Fibroblast of skin of abdomen (primary cell): ENCODE measurements around the gene CBLB.
"Not testable (repeated sequence)": the region's sequence is repeated elsewhere in the genome, so short reads cannot be mapped to it uniquely, and the experiment has no call there.

Source experiments
- DNase-seq: peaks from one replicate; pipeline ENCODE4 v3.0.0-alpha.2; 2013

CBLB gene

GRCh38 chr3:105815331-105815730 is 53.5 kb downstream of the CBLB start:
- not testable (repeated sequence) for DNase-seq

DNA sequence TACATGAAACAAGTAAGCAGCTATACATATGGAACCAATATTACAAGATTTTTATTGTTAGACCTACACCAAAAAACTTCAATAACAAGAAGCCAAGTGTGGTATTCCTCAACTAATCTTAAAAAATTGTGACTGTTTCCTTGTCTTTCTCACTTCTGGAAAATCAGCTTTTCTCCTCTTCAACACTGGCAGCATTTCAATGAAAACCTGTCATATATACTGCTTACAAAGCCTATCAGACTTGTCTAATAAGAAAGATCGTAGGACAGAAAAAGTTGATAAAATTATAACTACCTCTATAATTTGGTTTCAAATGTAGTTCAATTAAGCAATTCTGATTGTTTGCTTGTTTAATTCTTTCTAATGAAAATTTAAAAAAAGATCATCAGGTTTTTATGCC is 55.1 kb downstream of the CBLB start:
- DNase-seq = no peak

- DNase-seq = peak; percentile 54
Measured at GRCh38 chr3:105812194-105812586, 56.6 kb downstream of the CBLB start.

- DNase-seq = no peak
Measured at GRCh38 chr3:105811518-105812193, 57.2 kb downstream of the CBLB start.

GRCh38 chr3:105809208-105809888 is 59.5 kb downstream of the CBLB start:
- DNase-seq = no peak

- no peak for DNase-seq
Measured at GRCh38 chr3:105807701-105808100, 61.1 kb downstream of the CBLB start.

DNA sequence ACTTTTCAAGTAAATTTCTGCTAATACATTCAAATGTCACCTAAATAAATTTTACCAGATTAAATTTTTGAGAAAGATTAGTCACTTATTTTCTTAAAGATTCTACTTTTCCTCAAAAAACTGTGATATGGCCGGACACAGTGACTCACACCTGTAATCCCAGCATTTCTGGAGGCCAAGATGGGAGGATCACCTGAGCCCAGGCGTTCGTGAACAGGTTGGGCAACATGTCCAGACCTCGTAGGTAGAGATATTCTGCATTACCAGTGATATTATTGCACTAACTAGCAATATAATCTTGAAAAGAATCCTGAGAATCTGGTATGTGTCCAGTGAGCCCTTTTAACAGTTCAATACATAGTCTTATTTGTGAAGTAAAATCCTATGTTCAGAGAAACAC is 61.7 kb downstream of the CBLB start:
- DNase-seq = no peak

GRCh38 chr3:105806359-105806758 is 62.5 kb downstream of the CBLB start:
- DNase-seq = peak; percentile 33

DNA sequence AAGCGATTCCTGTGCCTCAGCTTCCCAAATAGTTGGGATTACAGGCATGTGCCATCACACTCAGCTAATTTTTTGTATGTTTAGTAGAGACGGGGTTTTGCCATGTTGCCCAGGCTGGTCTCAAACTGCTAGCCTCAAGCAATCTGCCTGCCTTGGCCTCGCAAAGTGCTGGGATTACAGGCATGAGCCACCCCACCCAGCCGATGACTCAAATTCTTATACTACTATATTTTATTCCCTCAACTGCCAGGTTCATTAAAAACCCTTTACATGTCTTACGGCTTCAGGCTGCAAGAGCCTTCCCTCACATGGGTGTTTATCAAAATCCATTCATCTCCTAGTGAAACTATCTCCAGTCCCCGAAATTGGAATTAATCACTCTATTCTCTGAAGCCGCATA is 63.4 kb downstream of the CBLB start:
- DNase-seq = no peak

- DNase-seq = peak; percentile 36
Measured at GRCh38 chr3:105802118-105802706, 66.6 kb downstream of the CBLB start.

GRCh38 chr3:105801397-105801796 is 67.4 kb downstream of the CBLB start:
- DNase-seq = no peak

DNA sequence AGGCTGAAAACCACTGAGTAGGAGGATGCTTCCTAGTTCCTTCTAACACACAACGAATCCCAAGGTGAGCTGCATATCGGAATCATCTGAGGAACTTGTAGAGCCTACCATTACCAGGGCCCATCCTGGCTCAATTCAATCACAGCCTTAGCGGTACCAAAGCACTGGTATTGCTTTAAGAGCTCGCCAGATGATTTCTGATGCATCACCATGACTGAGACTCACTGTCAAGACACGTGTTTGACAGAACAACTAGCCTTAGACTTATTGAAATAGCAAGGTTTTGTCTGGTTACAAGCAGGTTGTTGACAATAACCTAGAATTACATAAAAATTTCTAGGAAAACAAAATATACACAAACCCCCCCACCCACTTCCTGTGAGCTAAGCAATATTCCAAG is 68.5 kb downstream of the CBLB start:
- no peak for DNase-seq

DNA sequence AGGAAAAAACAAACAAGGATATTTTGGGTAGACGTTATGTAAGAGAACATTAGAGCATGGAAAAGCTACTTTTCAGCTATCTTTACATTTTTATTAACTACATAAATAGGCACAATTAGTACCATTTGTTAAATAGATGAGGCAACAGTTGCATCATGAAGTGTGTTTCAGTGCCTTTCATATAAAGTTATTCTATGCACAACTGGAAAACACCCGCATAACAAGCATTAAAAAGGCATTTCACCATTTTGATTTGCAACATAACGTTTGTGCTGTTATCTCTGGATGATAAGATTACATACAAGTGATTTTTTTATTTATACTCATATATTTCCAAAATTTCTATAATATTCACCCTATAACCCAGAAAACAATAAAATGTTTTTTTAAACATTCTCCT is 69.5 kb downstream of the CBLB start:
- no peak for DNase-seq

GRCh38 chr3:105798381-105798934 is 70.4 kb downstream of the CBLB start:
- DNase-seq = peak; percentile 29

DNA sequence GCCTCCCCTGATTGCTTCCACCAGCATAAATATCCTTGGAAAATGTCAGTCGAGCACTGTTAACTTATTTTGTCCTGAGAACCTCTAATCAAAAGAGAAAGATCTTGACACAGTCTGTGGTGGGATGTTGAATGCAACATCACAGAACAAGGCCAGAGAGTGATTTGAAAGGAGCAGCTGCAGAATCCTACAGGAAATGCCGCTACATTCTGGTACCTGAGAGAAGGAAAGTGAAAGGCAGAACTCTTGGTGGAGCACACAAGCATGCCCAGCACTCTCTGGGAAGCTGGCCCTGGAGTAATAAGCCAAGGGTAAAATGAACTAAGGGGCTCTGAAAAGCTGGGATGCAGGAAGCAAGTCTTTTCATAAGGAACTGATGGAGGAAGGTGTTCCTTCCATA is 75.8 kb downstream of the CBLB start:
- DNase-seq = peak; percentile 31

- DNase-seq = peak; percentile 92
Measured at GRCh38 chr3:105791919-105792786, 76.7 kb downstream of the CBLB start.

DNA sequence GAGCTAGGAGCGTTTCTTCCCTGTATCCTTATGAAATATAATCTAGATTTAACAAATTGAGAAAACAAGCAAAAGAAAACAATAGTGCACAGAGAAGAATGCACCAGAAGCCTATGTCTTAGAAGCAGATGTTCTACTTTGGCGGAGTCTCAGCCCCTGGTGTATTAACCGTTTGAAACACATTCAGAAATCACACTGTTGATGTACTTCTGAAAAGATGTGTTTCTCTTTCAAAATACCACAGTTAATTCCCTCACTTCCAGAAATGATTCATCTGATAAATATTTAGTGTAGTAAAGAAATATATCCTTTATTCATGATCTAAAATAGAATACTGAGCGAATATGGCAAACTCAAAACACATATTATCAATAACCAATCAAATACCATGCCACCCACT is 77.7 kb downstream of the CBLB start:
- peak; percentile 71 for DNase-seq

DNA sequence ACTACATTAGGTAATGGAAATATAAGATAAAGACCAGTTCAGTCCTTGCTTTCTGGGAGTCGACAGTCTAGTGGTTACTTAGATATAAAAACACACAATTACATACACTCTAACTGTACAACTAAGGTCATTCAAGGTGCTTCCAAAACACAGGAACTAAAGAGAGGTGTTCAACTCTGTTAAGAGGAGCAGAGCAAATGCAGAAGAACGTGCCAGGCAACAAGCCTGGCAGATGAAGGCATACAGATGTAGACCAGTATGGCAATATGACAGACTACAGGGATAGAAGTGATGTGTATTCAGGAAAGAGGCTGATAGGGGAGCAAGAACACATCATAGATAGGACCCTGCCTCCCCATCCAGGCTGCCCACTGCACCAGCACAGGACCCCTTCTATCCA is 78.3 kb downstream of the CBLB start:
- no peak for DNase-seq

- peak; percentile 75 for DNase-seq
Measured at GRCh38 chr3:105788593-105788992, 80.2 kb downstream of the CBLB start.

- no peak for DNase-seq
Measured at GRCh38 chr3:105787453-105787852, 81.4 kb downstream of the CBLB start.

GRCh38 chr3:105786990-105787389 is 81.8 kb downstream of the CBLB start:
- no peak for DNase-seq

- DNase-seq = no peak
Measured at GRCh38 chr3:105786241-105786640, 82.6 kb downstream of the CBLB start.

- DNase-seq = no peak
Measured at GRCh38 chr3:105785803-105786202, 83.0 kb downstream of the CBLB start.
